Upper lobe of left lung (tissue), 4 donors: ENCODE results near the gene ZNF77.

ENCODE experiments used
- CTCF ChIP-seq, 6 experiments: fragments of 450-650 bp in 4 of 6; fragments of 200-600 bp in 2 of 6; sonication (generic) in 2 of 6; IDR thresholded peaks; one replicate each; pipeline ENCODE4 v1.5.1; 2016 to 2019; ENCODE audit warnings: antibody characterized with exemption in 6 of 6
- EP300 ChIP-seq, 4 donors: sonication (generic); formaldehyde crosslinking; IDR thresholded peaks; one replicate each; pipeline ENCODE4 v1.5.1; 2017; ENCODE audit warnings: antibody characterized with exemption in 4 of 4, control low read depth in 2 of 4
- POLR2A ChIP-seq, 4 donors: fragments of 450-650 bp; IDR thresholded peaks; one replicate each; pipeline ENCODE4 v1.5.1; 2016 to 2017; ENCODE audit warnings: antibody characterized with exemption in 4 of 4, mild to moderate bottlenecking in 2 of 4

DNA sequence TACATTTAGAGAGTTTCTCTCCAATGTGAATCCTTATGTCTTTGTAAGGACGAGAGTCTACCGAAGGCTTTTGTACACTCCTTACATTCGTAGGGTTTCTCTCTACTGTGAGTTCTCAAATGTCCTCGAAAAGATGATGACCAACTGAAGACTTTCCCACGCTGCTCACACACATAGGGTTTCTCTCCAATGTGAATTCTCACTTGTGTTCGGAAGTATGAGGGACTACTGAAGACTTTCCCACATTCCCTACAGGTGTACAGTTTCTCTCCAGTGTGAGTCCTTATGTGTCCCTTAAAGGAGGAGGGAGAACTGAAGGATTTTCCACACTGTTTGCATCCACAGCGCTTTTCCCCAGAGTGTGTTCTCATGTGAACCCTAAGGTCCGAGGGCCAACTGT is 48.1 kb downstream of the ZNF77 start:
- TF ChIP-seq CTCF (IDR thresholded peaks at IDR 0.05) (no peak), EP300 (IDR thresholded peaks at IDR 0.05) (no peak), POLR2A (IDR thresholded peaks at IDR 0.05) (no peak)
